Stimulated activated naive CD4-positive, alpha-beta T cell (primary cell): ENCODE results near the gene GFPT2.

Experiments
- DNase-seq, 6 experiments: peaks; one replicate each; lab custom pipeline; 2025; lab: John Stamatoyannopoulos, UW

Gene GFPT2

GRCh38 chr5:180378438-180379344, 25.6 kb upstream of the GFPT2 start:
- DNase-seq = no peak

- DNase-seq = no peak
Observed at GRCh38 chr5:180377556-180378197, 24.5 kb upstream of the GFPT2 start.

GRCh38 chr5:180376511-180376910, 23.4 kb upstream of the GFPT2 start:
- no peak for DNase-seq

GRCh38 chr5:180375955-180376354, 22.8 kb upstream of the GFPT2 start:
- no peak for DNase-seq

GRCh38 chr5:180375291-180375690, 22.2 kb upstream of the GFPT2 start:
- no peak for DNase-seq

- DNase-seq = no peak
Observed at GRCh38 chr5:180373870-180374269, 20.7 kb upstream of the GFPT2 start.

GRCh38 chr5:180373454-180373853, 20.3 kb upstream of the GFPT2 start:
- no peak for DNase-seq

GRCh38 chr5:180371949-180372348, 18.8 kb upstream of the GFPT2 start:
- no peak for DNase-seq

- no peak for DNase-seq
Observed at GRCh38 chr5:180370861-180371641, 17.9 kb upstream of the GFPT2 start.

GRCh38 chr5:180367991-180368390, 14.9 kb upstream of the GFPT2 start:
- DNase-seq = no peak

- no peak for DNase-seq
Observed at GRCh38 chr5:180367300-180367699, 14.2 kb upstream of the GFPT2 start.

- no peak for DNase-seq
Observed at GRCh38 chr5:180366326-180366725, 13.2 kb upstream of the GFPT2 start.

- DNase-seq = no peak
Observed at GRCh38 chr5:180365829-180366228, 12.7 kb upstream of the GFPT2 start.

GRCh38 chr5:180364306-180364856, 11.2 kb upstream of the GFPT2 start:
- no peak for DNase-seq

GRCh38 chr5:180360078-180360957, 7.2 kb upstream of the GFPT2 start:
- no peak for DNase-seq

GRCh38 chr5:180358694-180359093, 5.6 kb upstream of the GFPT2 start:
- no peak for DNase-seq

- no peak for DNase-seq
Observed at GRCh38 chr5:180358179-180358578, 5.0 kb upstream of the GFPT2 start.

GRCh38 chr5:180354966-180355365, 1.8 kb upstream of the GFPT2 start:
- no peak for DNase-seq

- DNase-seq = no peak
Observed at GRCh38 chr5:180353980-180354452, 880 bp upstream of the GFPT2 start.

GRCh38 chr5:180352116-180353047, 754 bp downstream of the GFPT2 start:
- DNase-seq = peak in 3 of 6 experiments; percentile 15 to 29 (median 18)
